GM18867 (cell line): ENCODE results near the gene NDFIP1.
"Not testable (repeated sequence)": the region's sequence is repeated elsewhere in the genome, so short reads cannot be mapped to it uniquely, and the experiment has no call there.

Source experiments
- ATAC-seq: cut with Tn5 transposase; IDR thresholded peaks from one replicate; pipeline ENCODE4 v1.9.1; 2021; ENCODE audit warnings: mild to moderate bottlenecking, moderate library complexity; ENCODE audit not compliant: unreplicated experiment

Gene NDFIP1

GRCh38 chr5:142151436-142152383 lies 43.1 kb downstream of the NDFIP1 start:
- ATAC-seq, result no peak

- no peak for ATAC-seq
Observed at GRCh38 chr5:142152384-142152732, 43.8 kb downstream of the NDFIP1 start.

DNA sequence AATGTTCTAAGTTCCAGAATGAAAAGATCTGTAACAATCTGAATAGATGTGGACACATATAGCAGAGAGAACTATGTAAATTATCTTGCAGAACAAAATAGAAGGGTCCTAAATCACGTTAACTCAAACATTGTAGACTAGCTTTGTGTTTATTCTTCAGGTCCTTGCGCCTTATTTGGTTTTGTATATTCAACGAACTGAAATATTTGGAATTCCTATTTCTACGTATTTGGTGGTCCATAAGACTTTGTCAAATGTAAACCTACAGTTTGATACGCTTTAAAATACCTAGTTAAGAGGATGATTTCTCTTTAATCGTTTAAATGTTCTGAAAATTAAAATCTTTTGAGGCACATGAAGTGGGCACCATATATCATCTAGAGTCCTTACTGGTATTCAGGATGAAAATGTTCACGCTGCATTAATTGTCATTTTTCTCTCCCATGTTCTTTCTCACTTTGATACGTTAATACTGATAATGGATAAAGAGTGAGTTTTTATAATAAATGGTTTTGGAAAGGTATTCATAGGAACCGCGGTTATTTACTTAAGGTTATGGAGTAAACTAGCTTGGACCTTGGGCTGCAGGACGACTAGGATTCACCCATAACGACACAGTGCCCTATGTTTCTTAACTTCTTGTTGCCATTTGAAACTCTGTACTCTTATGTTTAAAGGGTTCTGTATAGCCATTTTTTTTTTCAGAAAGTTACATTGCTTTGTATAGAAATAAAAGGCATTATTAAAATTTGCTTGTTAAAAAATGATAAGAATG lies 45.3 kb downstream of the NDFIP1 start:
- no peak for ATAC-seq

DNA sequence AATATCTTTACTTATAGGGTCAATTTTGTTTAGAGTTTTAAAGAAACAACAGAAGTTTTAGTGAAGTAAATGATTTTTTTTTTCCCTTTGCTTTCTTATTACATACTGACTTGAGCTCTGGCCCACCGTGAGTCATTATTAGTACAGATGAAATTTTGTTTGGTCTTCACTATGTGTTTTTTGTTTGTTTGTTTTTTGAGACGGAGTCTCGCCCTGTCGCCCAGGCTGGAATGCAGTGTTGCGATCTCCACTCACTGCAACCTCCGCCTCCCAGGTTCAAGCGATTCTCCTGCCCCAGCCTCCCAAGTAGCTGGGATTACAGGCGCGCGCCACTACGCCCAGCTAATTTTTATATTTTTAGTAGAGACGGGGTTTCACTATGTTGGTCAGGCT lies 45.9 kb downstream of the NDFIP1 start:
- ATAC-seq, result not testable (repeated sequence)

GRCh38 chr5:142156839-142157463 lies 48.4 kb downstream of the NDFIP1 start:
- no peak for ATAC-seq

DNA sequence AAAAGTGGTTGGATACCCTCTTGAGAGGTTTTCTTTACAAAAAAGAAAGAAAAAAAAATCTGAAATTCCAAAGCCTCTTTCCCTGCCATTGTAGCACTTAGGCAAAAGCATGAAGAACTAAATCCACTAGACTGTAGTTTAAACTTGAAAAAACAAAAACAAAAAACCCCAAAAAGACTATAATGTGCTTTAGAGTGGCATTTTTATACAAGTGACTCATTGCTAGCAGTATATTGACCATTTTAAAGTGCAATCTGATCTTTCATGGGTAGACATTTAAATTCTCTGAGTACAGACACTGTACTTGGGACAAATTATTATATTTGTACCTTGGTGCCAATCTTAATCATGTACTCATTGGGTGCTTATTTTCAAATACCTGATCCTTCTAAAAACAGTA lies 50.8 kb downstream of the NDFIP1 start:
- ATAC-seq, result no peak

DNA sequence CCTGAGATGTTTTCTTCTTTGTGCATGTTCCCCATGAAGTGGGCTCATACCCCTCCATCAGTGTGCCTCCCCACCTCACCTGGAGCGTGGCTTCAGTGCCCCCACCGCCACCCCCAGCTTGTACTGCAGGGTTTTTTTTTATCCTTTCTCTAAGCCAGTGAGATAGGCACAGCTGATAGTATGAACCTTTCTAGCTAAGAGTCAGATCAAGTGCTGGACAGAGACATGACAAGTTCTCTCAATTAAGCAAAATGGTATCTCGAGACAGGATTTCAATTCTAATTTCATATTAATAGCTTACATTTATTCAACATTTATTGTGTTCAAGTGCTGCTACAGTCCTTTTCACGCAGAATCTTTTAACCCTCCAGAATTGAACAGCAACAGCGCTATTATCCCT lies 55.7 kb downstream of the NDFIP1 start:
- ATAC-seq, result no peak

GRCh38 chr5:142166754-142167153 lies 58.2 kb downstream of the NDFIP1 start:
- ATAC-seq, result no peak

- ATAC-seq, result no peak
Observed at GRCh38 chr5:142167458-142167857, 58.9 kb downstream of the NDFIP1 start.

DNA sequence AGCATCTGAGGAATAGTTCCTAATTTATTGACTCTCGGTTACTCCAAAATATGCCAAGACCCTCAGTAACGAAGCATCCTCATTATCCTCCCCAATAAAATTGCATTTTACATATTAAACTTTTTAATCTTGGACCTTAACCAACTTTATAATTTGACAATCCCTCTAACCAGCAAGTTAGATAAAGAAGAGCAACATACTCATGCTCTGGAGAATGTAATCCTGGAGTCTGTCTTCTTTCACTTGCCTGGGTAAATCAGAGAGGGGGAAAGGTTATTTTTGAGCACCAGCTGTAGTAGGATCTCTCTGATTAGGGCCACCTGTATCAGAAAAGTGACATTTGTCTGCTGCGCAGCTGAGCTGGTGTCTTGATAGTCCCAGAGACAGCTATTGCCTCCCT lies 59.8 kb downstream of the NDFIP1 start:
- no peak for ATAC-seq

DNA sequence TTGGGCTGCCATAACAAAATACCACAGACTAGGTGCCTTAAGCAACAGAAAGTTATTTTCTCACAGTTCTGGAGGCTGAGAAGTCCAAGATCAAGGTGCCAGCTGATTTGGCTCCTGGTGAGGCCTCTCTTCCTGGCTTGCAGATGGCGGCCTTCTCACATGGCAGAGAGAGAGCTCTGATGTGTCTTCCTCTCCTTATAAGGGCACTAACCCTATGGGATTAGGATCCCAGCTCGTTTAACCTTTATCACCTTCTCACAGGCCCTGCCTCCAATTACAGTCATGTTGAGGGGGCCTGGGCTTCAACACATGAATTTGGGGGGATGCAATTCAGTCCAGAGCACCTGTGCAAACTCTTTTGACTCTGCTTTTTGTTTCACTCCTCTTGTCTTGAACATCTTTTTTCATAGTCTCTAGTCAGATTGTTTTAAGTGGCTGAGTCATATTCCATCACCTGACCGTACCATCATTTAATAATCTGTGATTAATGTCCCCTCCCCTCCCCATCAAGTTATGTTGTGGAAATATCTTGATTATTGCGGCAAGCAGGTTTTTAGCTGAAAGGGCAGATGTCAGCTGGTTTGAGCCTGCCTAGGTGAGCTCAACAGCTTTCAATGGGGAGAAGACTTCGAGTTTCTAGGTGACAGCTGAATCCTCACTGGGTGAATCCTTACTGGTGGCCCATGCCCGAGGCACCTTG lies 61.8 kb downstream of the NDFIP1 start:
- no peak for ATAC-seq

DNA sequence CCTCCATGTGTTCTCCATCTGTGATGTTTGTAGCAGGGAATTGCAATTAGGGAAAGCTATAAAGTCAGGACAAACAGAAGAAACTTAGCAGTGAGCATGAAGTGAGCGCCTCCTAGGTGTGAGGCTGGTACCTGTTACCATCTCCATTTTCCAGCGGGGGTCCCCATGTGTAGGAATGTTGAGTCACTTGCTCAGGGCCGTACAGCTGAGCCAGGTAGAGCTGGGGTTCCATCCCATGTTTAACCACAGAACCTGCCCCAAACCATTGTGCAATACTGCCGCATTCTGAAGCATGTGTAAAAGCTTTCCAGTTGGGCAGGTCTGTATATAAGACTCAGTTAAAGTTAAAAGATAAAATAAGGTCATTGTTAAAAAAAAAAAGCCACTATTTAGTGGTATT lies 62.7 kb downstream of the NDFIP1 start:
- no peak for ATAC-seq

GRCh38 chr5:142175039-142175438 lies 66.5 kb downstream of the NDFIP1 start:
- ATAC-seq, result no peak

GRCh38 chr5:142175461-142176142 lies 67.0 kb downstream of the NDFIP1 start:
- no peak for ATAC-seq

- no peak for ATAC-seq
Observed at GRCh38 chr5:142176255-142176654, 67.7 kb downstream of the NDFIP1 start.

DNA sequence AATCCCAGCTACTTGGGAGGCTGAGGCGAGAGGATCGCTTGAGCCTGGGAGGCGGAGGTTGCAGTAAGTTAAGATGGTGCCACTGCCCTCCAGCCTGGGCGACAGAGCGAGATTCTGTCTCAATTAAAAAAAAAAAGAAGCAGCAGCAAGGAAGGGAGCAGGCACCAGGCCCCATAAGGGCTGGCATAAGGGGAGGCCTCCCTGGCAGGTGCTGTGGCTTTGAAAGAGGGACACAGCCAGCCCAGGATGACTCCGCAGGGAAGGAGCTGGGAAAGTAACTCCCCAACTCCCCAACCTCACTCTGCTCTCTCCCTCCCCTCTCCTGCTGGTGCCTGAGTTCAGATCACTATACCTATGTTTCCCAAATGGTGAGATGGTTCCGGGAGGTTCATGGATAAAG lies 70.1 kb downstream of the NDFIP1 start:
- ATAC-seq, result no peak

GRCh38 chr5:142179776-142180387 lies 71.3 kb downstream of the NDFIP1 start:
- no peak for ATAC-seq

- ATAC-seq, result no peak
Observed at GRCh38 chr5:142181096-142181495, 72.5 kb downstream of the NDFIP1 start.

GRCh38 chr5:142181547-142182163 lies 73.1 kb downstream of the NDFIP1 start:
- no peak for ATAC-seq

DNA sequence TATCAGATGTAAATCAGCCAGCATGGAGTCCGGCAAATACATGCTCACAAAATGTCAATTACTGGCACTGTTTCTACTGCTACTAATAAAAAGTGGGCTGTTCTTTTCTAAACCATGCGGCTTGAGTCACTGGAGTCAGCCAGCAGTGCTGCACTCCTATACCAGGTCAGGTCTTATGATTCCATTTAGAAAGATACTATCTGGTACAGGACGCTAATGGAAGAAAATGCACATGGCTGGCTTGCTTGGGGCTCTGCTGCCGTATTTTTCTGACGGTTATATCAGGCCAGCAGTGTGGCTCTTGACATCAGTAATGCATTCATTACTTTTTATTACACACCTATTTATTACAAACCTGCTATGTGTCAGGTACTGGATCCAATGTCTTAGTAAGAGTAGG lies 74.3 kb downstream of the NDFIP1 start:
- ATAC-seq, result no peak
